ENCODE data around the gene SLC9A4. TPM values are rescaled to one million over a fixed set of nuclear protein-coding genes. Genes with fewer than 3 reads are reported as not detected.

SLC9A4 gene
- total and polyA plus RNA-seq, 2 donors (not counting 1 experiment from before 2014, with no cell fraction given) = not detected

DNA sequence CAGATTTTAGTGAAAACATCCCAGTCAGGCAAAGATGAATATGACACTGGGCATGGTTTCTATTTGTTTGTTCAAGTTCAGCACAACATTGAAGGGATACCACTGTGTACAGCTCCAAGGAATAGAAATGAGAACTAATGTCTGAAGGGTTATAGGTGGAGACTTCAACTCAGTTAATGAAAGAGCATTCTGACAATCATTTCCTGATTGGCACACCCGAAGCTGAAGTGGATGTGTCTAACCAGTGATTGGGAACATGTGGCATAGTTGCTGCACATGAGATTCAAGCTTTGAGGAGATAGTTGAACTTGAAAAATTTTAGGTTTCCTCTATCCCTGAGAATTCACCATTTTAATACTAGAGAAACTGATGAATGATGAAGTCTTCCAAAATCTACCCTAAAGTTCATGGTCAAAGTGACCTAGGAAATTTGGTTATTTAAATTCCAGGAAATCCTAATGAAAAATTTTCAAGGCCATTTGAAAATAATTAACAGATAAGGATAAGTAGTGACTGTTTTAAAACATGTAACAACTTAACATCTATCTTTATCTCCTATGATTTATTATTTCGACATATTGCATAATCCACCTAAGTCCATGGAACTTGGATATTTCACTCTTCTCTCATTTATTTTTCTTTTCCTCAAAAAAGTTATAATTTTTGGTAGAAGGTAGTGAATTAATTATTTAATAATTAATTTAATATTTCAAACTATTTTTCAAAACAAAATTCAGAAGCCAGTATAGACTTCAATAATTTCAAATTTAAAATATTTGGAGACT is 38.0 kb downstream of the SLC9A4 start:
- no peak overlapping the region for H3K9ac ChIP-seq (ENCODE audit: insufficient read depth, low read length)
- no peak overlapping the region for H3K4me3 ChIP-seq (replicated peaks in 1 of 4; ENCODE audit: control extremely low read depth in 1 of 4, insufficient read depth in 1 of 4, low read depth in 3 of 4, low read length in 4 of 4)
- no peaks in the 10 kb centered on the region for H3K36me3 ChIP-seq (ENCODE audit: control insufficient read depth, insufficient read depth, low read length)
- TF ChIP-seq CTCF (conservative IDR thresholded peaks at IDR 0.05 in 1 of 2, IDR thresholded peaks at IDR 0.05 in 1 of 2; ENCODE audit: low read depth in 1 of 2, low read length in 2 of 2) = no peak
- TF ChIP-seq EZH2 (IDR thresholded peaks at IDR 0.05; ENCODE audit: low read length, missing control alignments) = no peak
- no peak overlapping the region for H3K27ac ChIP-seq (ENCODE audit: insufficient read depth, low read length)
- H3K79me2 ChIP-seq (ENCODE audit: control insufficient read depth, insufficient read depth, low read length) = no peaks in the 10 kb centered on the region
- H2AFZ ChIP-seq (ENCODE audit: low read length) = no peak overlapping the region
- no peaks in the 10 kb centered on the region for H3K9me3 ChIP-seq (ENCODE audit: control insufficient read depth, insufficient read depth, low read depth, low read length)
- H4K20me1 ChIP-seq (ENCODE audit: control insufficient read depth, extremely low read depth, insufficient read depth, low read length) = no peaks in the 10 kb centered on the region
- H3K4me1 ChIP-seq (ENCODE audit: control insufficient read depth, extremely low read depth, insufficient read depth, low read length) = no peaks in the 10 kb centered on the region
- no peak for DNase-seq (ENCODE audit: low read depth in 2 of 2)
- H3K27me3 ChIP-seq (ENCODE audit: control insufficient read depth, insufficient read depth, low read length) = peaks cover 2% of the 10 kb centered on the region
- no peak overlapping the region for H3K4me2 ChIP-seq (ENCODE audit: extremely low read depth, insufficient read depth, low read length)

DNA sequence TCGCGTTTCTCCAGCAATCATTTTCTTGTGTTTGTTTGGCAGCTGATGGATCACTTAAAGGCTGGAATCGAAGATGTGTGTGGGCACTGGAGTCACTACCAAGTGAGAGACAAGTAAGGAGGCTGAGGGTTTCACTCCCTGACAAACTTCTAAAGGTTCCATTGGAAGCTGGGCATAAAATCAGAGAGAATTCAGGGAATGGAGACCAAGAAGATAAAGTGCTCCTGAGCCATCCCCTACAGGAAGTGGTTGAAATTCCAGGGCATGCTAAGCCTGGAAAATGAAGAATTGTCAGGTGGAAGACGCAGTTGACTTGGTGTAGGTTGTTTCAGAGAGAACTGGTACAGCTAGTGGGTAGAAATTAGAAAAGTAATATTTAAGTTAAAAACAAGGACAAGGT is 39.1 kb downstream of the SLC9A4 start:
- Histone ChIP-seq H3K27ac (ENCODE audit: insufficient read depth, low read length) (no peak overlapping the region), H3K9ac (ENCODE audit: insufficient read depth, low read length) (no peak overlapping the region), H3K36me3 (ENCODE audit: control insufficient read depth, insufficient read depth, low read length) (no peaks in the 10 kb centered on the region), H3K79me2 (ENCODE audit: control insufficient read depth, insufficient read depth, low read length) (no peaks in the 10 kb centered on the region), H4K20me1 (ENCODE audit: control insufficient read depth, extremely low read depth, insufficient read depth, low read length) (no peaks in the 10 kb centered on the region), H3K9me3 (ENCODE audit: control insufficient read depth, insufficient read depth, low read depth, low read length) (no peaks in the 10 kb centered on the region), H2AFZ (ENCODE audit: low read length) (no peak overlapping the region), H3K4me2 (ENCODE audit: extremely low read depth, insufficient read depth, low read length) (no peak overlapping the region), H3K4me3 (replicated peaks in 1 of 4; ENCODE audit: control extremely low read depth in 1 of 4, insufficient read depth in 1 of 4, low read depth in 3 of 4, low read length in 4 of 4) (no peak overlapping the region), H3K27me3 (ENCODE audit: control insufficient read depth, insufficient read depth, low read length) (peaks cover 2% of the 10 kb centered on the region), H3K4me1 (ENCODE audit: control insufficient read depth, extremely low read depth, insufficient read depth, low read length) (no peaks in the 10 kb centered on the region)
- TF ChIP-seq EZH2 (IDR thresholded peaks at IDR 0.05; ENCODE audit: low read length, missing control alignments) = no peak
- no peak for TF ChIP-seq CTCF (conservative IDR thresholded peaks at IDR 0.05 in 1 of 2, IDR thresholded peaks at IDR 0.05 in 1 of 2; ENCODE audit: low read depth in 1 of 2, low read length in 2 of 2)
- no peak for DNase-seq (ENCODE audit: low read depth in 2 of 2)

DNA sequence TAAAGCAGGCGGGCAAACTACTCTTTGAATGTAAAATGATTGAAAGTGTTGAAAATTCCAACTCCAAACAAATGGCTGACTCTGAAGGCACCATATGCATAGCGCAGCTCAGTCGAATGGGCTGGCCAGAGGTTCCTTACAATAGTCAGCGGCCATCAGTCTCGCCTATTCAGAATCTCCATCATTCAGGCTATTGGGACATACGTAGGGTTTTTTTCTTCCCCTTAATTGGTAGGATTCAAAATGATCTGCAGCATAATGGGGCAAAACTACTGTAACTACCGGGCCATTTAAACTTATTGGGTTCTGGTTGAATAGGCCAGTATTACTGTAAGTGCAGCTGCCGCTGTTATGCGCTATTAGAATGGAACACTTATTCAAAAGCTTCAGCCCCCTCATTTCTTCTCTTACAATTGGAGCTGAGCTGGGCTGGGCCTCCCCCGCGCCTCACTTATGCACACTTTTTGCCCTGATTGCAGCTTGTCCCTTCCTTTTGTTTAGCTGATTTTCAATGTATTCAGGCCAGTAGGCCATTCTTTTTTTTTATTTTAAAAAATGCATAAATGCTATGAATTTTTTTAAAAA is 40.4 kb downstream of the SLC9A4 start:
- Histone ChIP-seq H4K20me1 (ENCODE audit: control insufficient read depth, extremely low read depth, insufficient read depth, low read length) (no peaks in the 10 kb centered on the region), H3K4me1 (ENCODE audit: control insufficient read depth, extremely low read depth, insufficient read depth, low read length) (no peaks in the 10 kb centered on the region), H3K4me3 (replicated peaks in 1 of 4; ENCODE audit: control extremely low read depth in 1 of 4, insufficient read depth in 1 of 4, low read depth in 3 of 4, low read length in 4 of 4) (no peak overlapping the region), H3K36me3 (ENCODE audit: control insufficient read depth, insufficient read depth, low read length) (no peaks in the 10 kb centered on the region), H3K9ac (ENCODE audit: insufficient read depth, low read length) (no peak overlapping the region), H3K9me3 (ENCODE audit: control insufficient read depth, insufficient read depth, low read depth, low read length) (no peaks in the 10 kb centered on the region), H2AFZ (ENCODE audit: low read length) (no peak overlapping the region), H3K27me3 (ENCODE audit: control insufficient read depth, insufficient read depth, low read length) (no peaks in the 10 kb centered on the region), H3K27ac (ENCODE audit: insufficient read depth, low read length) (no peak overlapping the region), H3K4me2 (ENCODE audit: extremely low read depth, insufficient read depth, low read length) (peak overlapping the region; percentile 19), H3K79me2 (ENCODE audit: control insufficient read depth, insufficient read depth, low read length) (no peaks in the 10 kb centered on the region)
- TF ChIP-seq CTCF (conservative IDR thresholded peaks at IDR 0.05 in 1 of 2, IDR thresholded peaks at IDR 0.05 in 1 of 2; ENCODE audit: low read depth in 1 of 2, low read length in 2 of 2) (no peak), EZH2 (IDR thresholded peaks at IDR 0.05; ENCODE audit: low read length, missing control alignments) (no peak)
- DNase-seq (ENCODE audit: low read depth in 2 of 2) = no peak

All from fibroblast of lung (primary cell).